ENCODE measurements around the gene FAM131C.
"Not testable (repeated sequence)": the region's sequence is repeated elsewhere in the genome, so short reads cannot be mapped to it uniquely, and the experiment has no call there.

The FAM131C gene

DNA sequence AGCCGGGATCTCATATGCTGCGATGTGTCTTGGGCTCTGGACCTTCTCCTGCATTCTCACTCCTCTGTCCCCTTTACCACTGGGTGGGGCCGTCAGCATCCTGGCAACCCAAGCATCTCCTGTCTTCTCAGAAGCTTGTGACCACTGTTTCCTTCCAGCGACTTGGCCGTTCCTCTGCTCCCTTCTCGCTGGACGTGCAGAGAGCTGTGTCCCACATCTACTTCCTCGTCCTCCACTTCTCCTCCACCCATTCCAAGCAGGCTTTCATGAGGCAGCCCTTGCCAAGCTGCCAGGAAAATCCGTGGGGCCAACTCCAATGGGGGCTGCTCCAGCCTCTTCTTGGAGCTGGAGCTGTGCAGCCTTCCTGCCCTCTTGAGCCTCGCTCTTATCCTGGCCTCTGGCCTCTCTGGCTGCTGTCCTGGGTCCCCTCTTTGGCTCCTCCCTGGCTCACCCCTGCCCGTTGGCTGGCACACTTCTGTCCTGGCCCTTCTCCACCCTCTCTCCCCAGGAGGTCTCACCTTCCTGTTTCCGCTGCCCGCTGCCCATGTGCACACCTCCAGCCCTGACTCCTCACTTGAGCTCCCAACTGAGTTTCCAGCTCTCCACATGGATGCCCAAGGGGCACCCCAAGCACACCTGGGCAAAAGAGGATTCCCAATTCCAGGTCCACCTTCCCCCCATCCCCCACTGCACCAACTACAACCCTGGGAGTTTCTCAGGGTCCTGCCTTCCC lies 8.7 kb downstream of the FAM131C start:
- no peak for FAIRE-seq
- TF ChIP-seq, protein P1, sequence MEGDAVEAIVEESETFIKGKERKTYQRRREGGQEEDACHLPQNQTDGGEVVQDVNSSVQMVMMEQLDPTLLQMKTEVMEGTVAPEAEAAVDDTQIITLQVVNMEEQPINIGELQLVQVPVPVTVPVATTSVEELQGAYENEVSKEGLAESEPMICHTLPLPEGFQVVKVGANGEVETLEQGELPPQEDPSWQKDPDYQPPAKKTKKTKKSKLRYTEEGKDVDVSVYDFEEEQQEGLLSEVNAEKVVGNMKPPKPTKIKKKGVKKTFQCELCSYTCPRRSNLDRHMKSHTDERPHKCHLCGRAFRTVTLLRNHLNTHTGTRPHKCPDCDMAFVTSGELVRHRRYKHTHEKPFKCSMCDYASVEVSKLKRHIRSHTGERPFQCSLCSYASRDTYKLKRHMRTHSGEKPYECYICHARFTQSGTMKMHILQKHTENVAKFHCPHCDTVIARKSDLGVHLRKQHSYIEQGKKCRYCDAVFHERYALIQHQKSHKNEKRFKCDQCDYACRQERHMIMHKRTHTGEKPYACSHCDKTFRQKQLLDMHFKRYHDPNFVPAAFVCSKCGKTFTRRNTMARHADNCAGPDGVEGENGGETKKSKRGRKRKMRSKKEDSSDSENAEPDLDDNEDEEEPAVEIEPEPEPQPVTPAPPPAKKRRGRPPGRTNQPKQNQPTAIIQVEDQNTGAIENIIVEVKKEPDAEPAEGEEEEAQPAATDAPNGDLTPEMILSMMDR (IDR thresholded peaks at IDR 0.05; ENCODE audit: insufficient read depth, missing control alignments), result no peak
- DNase-seq (ENCODE audit: insufficient read length, low spot score), result no peak

DNA sequence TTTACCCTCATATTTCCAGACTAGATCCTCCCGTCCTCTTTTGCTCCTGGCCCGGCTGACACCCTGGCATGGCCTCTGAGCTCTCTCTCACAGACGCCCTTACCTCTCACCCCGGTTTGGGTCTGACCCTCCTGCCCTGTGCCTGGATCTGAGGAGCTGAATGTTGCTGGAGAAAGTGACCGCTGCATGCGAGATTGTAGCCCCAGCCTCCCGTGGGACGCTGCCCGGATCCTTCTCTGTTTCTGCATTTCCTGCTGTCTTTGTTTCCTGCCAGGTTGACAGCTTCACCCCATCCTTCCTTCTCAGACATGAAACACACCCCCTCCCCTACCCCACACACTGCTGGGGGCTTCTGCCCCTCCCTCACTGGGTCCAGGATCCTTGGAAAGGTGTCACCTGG lies 9.5 kb downstream of the FAM131C start:
- TF ChIP-seq, protein P1 (IDR thresholded peaks at IDR 0.05; ENCODE audit: insufficient read depth, missing control alignments), result no peak
- DNase-seq (ENCODE audit: insufficient read length, low spot score), result no peak

GRCh38 chr1:16063226-16063829 lies 10.1 kb downstream of the FAM131C start:
- DNase-seq (ENCODE audit: insufficient read length, low spot score), result no peak
- FAIRE-seq, result no peak
- TF ChIP-seq, protein P1 (IDR thresholded peaks at IDR 0.05; ENCODE audit: insufficient read depth, missing control alignments), result no peak

More for the DNA sequence above, 9.5 kb downstream of the FAM131C start:
- FAIRE-seq, result no peak

DNA sequence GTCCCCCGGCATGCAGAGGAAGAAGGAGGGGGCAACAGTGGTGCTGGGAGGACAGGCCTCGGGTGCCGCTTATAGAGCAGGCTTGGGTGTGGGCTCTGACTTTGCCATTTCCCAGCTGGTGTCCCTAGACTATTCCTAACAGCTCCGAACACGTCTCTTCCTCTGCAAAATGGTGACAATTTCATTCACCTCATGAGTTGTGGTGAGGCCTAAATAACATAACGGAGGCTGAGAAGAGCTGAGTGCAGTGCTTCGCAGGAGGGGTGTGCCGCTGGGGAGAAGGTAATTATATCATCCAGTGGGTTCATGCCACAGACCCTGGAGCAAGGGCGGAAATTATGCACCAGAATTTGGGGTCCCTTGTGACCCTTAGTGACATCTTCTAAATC lies 10.8 kb downstream of the FAM131C start:
- not testable (repeated sequence) for DNase-seq (ENCODE audit: insufficient read length, low spot score); FAIRE-seq

GRCh38 chr1:16061989-16062686 lies 11.3 kb downstream of the FAM131C start:
- not testable (repeated sequence) for DNase-seq (ENCODE audit: insufficient read length, low spot score); FAIRE-seq

GRCh38 chr1:16061266-16061665 lies 12.2 kb downstream of the FAM131C start:
- TF ChIP-seq, protein P1 (IDR thresholded peaks at IDR 0.05; ENCODE audit: insufficient read depth, missing control alignments), result no peak
- FAIRE-seq, result no peak
- no peak for DNase-seq (ENCODE audit: insufficient read length, low spot score)

GRCh38 chr1:16058394-16059120 lies 14.9 kb downstream of the FAM131C start:
- FAIRE-seq; DNase-seq (ENCODE audit: insufficient read length, low spot score): not testable (repeated sequence)

DNA sequence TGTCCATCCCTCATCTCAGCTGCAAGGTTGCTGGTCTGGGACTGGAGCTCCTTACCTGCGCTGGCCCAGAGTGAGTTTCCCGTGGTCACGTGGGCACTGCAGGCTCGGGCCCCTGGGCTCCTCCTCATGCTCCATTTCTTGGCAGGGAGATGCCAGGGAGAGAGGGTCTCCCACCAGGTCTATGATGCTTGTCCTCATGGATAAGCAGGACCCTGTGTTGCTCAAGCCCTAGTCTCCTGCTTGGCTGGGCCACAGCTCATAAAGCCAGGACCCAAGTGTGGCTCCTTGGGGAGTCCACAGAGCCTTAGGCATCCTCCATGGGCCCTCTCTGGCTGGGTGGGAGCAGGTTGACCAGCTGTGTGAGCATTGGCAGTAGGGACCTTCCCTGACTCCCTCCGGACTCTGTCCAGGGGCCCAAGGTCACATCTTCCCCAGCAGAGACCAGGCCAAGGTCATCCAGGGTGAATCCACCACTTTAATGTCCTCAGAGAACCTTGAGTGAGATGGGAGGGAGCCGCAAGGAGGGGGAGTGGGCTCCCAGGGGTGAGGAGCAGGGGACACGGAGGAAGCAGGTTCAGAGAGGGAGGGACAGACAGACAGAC lies 16.0 kb downstream of the FAM131C start:
- not testable (repeated sequence) for DNase-seq (ENCODE audit: insufficient read length, low spot score)

DNA sequence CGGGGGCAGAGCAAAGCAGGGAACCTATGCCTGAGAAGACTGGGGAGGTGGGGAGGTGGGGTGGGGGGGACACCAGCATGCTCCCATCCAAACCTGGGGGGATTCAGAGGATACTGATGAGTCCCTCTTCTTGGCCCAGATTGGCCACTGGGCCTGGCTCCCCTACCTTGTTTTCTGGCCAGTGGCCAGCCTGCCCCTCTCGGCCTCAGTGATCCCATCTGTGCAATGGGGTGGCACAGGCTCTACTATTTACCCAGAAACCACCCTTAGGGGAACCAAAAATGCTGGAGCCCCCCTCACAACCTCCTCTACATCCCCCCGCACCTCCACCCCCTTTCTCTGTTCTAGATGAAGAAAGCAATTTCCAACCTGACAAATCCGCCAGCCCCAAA lies 16.9 kb downstream of the FAM131C start:
- DNase-seq (ENCODE audit: insufficient read length, low spot score), result not testable (repeated sequence)

More for the DNA sequence above, 16.0 kb downstream of the FAM131C start:
- not testable (repeated sequence) for FAIRE-seq

More for the DNA sequence above, 16.9 kb downstream of the FAM131C start:
- FAIRE-seq, result not testable (repeated sequence)
